ENCODE measurements around the gene CFAP43. TPM values are rescaled to one million over a fixed set of nuclear protein-coding genes. Genes with fewer than 3 reads are reported as not detected.

CFAP43 gene
- total RNA-seq, 4 donors from 2014 or later, result 0.16 to 0.45 (median 0.40) TPM; not detected in 1

- H3K9me3 ChIP-seq, result no peaks in the 10 kb centered on the region
- H3K36me3 ChIP-seq, result no peaks in the 10 kb centered on the region
- H3K4me1 ChIP-seq, result peaks cover 0 to 3% (median 0%) of the 10 kb centered on the region in 3 donors
- TF ChIP-seq CTCF (IDR thresholded peaks at IDR 0.05), result no peak
- no peak for TF ChIP-seq POLR2A (IDR thresholded peaks at IDR 0.05)
- TF ChIP-seq EP300 (IDR thresholded peaks at IDR 0.05), result no peak
- TF ChIP-seq POLR2AphosphoS5 (IDR thresholded peaks at IDR 0.05), result no peak
- H3K27ac ChIP-seq, result no peak overlapping the region
- WGBS, 2 donors (ENCODE audit: low coverage in 1 of 2), result 0% methylated on average over 1 of the region's 1 CpG
- no peaks in the 10 kb centered on the region for H3K27me3 ChIP-seq
- H3K4me3 ChIP-seq, result no peak overlapping the region
- no peak for ATAC-seq
Observed at GRCh38 chr10:104100795-104101194, 131.4 kb downstream of the CFAP43 start.

GRCh38 chr10:104099941-104100340, 132.2 kb downstream of the CFAP43 start:
- no peak overlapping the region for H3K27ac ChIP-seq
- no peaks in the 10 kb centered on the region for H3K9me3 ChIP-seq
- no peaks in the 10 kb centered on the region for H3K36me3 ChIP-seq
- ATAC-seq, result no peak
- H3K4me1 ChIP-seq, result peaks cover 0 to 3% (median 0%) of the 10 kb centered on the region in 3 donors
- no peak overlapping the region for H3K4me3 ChIP-seq
- TF ChIP-seq POLR2AphosphoS5 (IDR thresholded peaks at IDR 0.05), result no peak
- no peak for TF ChIP-seq CTCF (IDR thresholded peaks at IDR 0.05)
- TF ChIP-seq POLR2A (IDR thresholded peaks at IDR 0.05), result no peak
- TF ChIP-seq EP300 (IDR thresholded peaks at IDR 0.05), result no peak
- no peaks in the 10 kb centered on the region for H3K27me3 ChIP-seq

GRCh38 chr10:104099269-104099668, 132.9 kb downstream of the CFAP43 start:
- Histone ChIP-seq H3K27me3 (no peaks in the 10 kb centered on the region), H3K27ac (no peak overlapping the region), H3K4me1 (peaks cover 0 to 3% (median 0%) of the 10 kb centered on the region in 3 donors), H3K9me3 (no peaks in the 10 kb centered on the region), H3K4me3 (no peak overlapping the region), H3K36me3 (no peaks in the 10 kb centered on the region)
- WGBS, 2 donors (ENCODE audit: low coverage in 1 of 2), result 83 to 95% methylated on average over 3 of the region's 3 CpGs
- no peak for ATAC-seq
- TF ChIP-seq POLR2AphosphoS5 (IDR thresholded peaks at IDR 0.05) (no peak), CTCF (IDR thresholded peaks at IDR 0.05) (no peak), POLR2A (IDR thresholded peaks at IDR 0.05) (no peak), EP300 (IDR thresholded peaks at IDR 0.05) (no peak)

- no peak for ATAC-seq
- TF ChIP-seq CTCF (IDR thresholded peaks at IDR 0.05) (no peak), POLR2A (IDR thresholded peaks at IDR 0.05) (no peak)
- H3K27me3 ChIP-seq, result no peaks in the 10 kb centered on the region
- no peaks in the 10 kb centered on the region for H3K36me3 ChIP-seq
- no peak overlapping the region for H3K4me3 ChIP-seq
- H3K27ac ChIP-seq, result no peak overlapping the region
- no peaks in the 10 kb centered on the region for H3K9me3 ChIP-seq
- 87 to 93% methylated on average over 4 of the region's 4 CpGs for WGBS, 2 donors (ENCODE audit: low coverage in 1 of 2)
- peaks cover 0 to 3% (median 0%) of the 10 kb centered on the region in 3 donors for H3K4me1 ChIP-seq
Observed at GRCh38 chr10:104098358-104098925, 133.7 kb downstream of the CFAP43 start.

- no peak for ATAC-seq
- Histone ChIP-seq H3K27ac (no peak overlapping the region), H3K4me1 (peaks cover 0 to 3% (median 0%) of the 10 kb centered on the region in 3 donors), H3K9me3 (no peaks in the 10 kb centered on the region), H3K27me3 (no peaks in the 10 kb centered on the region), H3K36me3 (no peaks in the 10 kb centered on the region), H3K4me3 (no peak overlapping the region)
- TF ChIP-seq POLR2AphosphoS5 (IDR thresholded peaks at IDR 0.05) (no peak), POLR2A (IDR thresholded peaks at IDR 0.05) (no peak), EP300 (IDR thresholded peaks at IDR 0.05) (no peak), CTCF (IDR thresholded peaks at IDR 0.05) (no peak)
- WGBS, 2 donors (ENCODE audit: low coverage in 1 of 2), result 86 to 92% methylated on average over 2 of the region's 2 CpGs
Observed at GRCh38 chr10:104096692-104097091, 135.5 kb downstream of the CFAP43 start.

Data from gastroesophageal sphincter (tissue), 4 donors.